ENCODE results near the gene MTCL3.
"Not testable (repeated sequence)": the region's sequence is repeated elsewhere in the genome, so short reads cannot be mapped to it uniquely, and the experiment has no call there.

The MTCL3 gene

DNA sequence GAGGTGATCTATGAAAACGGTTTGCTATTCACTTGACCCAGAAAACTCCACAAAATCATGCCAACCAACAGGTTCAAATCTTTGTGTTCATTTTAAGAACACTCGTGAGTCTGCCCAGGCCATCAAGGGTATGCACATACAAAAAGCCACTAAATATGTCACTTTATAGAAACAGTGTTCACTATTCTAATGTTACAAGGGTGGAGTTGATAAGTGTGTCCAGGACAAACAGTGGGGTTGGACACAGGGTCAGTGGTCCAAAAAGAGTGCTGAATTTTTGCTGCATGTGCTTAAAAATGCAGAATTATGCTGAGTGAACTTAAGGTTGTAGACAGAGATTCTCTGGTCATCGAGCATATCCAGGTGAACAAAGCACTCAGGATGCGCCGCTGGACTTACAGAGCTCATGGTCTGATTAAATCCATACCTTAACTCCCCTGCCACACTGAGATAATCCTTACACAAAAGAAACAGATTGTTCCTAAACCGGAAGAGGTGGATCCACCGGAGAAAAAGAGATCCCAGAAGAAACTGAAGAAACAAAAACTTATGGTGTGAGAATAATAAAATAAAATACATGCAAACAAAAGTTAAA, 83.4 kb downstream of the MTCL3 start:
- TF ChIP-seq, protein P1, sequence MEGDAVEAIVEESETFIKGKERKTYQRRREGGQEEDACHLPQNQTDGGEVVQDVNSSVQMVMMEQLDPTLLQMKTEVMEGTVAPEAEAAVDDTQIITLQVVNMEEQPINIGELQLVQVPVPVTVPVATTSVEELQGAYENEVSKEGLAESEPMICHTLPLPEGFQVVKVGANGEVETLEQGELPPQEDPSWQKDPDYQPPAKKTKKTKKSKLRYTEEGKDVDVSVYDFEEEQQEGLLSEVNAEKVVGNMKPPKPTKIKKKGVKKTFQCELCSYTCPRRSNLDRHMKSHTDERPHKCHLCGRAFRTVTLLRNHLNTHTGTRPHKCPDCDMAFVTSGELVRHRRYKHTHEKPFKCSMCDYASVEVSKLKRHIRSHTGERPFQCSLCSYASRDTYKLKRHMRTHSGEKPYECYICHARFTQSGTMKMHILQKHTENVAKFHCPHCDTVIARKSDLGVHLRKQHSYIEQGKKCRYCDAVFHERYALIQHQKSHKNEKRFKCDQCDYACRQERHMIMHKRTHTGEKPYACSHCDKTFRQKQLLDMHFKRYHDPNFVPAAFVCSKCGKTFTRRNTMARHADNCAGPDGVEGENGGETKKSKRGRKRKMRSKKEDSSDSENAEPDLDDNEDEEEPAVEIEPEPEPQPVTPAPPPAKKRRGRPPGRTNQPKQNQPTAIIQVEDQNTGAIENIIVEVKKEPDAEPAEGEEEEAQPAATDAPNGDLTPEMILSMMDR (conservative IDR thresholded peaks at IDR 0.05), result no peak
- no peak for TF ChIP-seq ZFX (IDR thresholded peaks at IDR 0.05)
- no peak overlapping the region for H3K27ac ChIP-seq

DNA sequence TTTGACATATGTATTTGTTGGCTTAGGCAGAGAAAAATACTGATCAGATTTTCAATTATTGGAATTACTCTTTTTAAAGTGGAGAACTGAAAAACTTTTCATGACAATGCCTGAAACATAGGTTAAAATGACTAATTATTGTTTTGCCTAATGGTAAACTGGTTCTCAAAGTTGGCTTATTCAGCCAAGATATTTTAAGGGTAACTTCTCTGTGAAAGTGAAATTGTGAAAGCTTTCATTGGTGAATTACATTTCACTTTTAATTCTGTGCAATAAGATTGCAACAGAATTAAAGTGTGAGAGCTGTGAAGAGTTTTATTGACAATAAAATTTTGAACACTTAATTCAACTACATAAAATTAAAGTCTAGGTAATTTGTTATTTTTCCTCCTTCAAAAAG, 84.5 kb downstream of the MTCL3 start:
- TF ChIP-seq ZFX (IDR thresholded peaks at IDR 0.05), result no peak
- TF ChIP-seq, protein P1 (conservative IDR thresholded peaks at IDR 0.05), result no peak
- H3K27ac ChIP-seq, result no peak overlapping the region

DNA sequence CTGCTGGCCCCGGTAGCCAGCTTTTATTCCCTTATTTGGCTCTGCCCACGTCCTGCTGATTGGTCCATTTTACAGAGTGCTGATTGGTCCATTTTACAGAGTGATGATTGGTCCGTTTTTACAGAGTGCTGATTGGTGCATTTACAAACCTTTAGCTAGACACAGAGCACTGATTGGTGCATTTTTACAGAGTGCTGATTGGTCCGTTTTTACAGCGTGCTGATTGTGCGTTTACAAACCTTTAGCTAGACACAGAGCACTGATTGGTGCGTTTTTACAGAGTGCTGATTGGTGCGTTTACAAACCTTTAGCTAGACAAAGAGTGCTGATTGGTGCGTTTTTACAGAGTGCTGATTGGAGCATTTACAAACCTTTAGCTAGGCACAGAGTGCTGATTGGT, 90.6 kb downstream of the MTCL3 start:
- H3K27ac ChIP-seq, result not testable (repeated sequence)

DNA sequence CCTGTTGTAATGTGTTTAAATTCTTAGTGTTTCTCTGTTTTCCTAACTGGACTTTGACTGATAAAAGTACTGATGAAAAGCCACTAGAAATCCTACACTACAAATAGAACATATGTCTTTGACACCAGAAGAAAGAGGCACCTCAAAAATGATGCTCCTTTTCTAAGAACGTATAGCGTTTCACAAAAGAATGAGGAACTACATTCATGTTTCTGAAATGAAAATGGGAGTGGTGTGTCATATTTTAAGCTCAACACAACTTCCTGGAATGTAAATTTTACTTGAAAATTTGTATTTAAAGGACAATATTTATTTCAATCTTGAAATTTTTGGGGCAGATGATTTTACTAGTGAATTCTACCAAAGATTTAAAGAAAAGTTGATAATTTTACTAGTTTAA, 95.2 kb downstream of the MTCL3 start:
- TF ChIP-seq ZFX (IDR thresholded peaks at IDR 0.05), result no peak
- TF ChIP-seq, protein P1 (conservative IDR thresholded peaks at IDR 0.05), result no peak
- H3K27ac ChIP-seq, result no peak overlapping the region
